HG03442 (cell line): ENCODE results near the gene BAIAP2L1.

Source experiments
- ATAC-seq: cut with Tn5 transposase; IDR thresholded peaks from one replicate; pipeline ENCODE4 v1.9.1; 2021; ENCODE audit warnings: mild to moderate bottlenecking, moderate library complexity; ENCODE audit not compliant: unreplicated experiment

Gene BAIAP2L1

DNA sequence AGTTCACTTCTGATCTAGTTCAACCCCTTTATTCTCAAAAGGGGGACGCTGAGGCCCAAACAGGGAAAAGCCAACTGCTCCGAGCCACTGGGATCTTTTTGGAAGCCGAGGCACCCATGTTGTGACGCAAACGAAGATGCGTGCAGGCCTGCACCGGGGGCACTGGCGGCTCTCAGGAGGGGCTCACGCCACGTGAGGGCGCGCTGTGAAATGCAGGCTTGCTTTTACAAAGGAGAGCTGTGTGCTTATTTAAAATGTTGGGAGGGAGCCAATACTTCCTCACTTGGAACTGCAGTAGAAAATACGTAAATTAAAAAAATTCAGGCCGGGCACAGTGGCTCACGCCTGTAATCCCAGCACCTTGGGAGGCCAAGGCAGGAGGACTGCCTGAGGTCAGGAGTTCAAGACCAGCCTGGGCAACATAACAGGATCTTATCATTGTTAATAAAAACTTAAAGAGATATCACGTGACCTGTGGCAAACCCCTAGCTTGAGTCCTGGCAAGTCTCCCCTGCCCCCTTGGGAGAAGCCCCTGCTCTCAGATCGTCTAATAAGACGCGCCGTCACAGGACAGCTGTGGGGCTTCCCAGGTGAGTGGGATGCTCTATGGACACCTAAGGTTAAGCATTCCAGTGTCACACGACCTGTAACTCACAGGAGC lies 103.1 kb downstream of the BAIAP2L1 start:
- no peak for ATAC-seq

DNA sequence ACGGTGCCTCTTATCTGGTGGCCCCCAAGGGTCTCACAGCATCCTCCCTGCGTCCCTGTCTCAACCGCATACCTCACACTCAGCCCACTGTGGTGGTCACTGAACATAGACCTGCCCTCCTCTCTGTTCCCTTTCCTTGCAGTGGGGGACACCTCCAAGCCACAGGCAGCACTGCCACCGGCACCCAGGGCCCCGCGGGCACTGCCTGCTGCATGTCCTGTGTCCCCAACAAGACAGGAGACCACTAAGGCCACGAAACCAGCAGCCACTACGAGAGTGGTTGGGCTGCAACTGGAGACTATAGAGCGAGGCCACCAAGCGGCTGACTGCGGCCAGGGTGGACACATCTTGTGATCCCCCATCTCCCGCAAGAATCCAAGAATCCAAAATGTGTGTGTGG lies 104.1 kb downstream of the BAIAP2L1 start:
- ATAC-seq, result no peak

DNA sequence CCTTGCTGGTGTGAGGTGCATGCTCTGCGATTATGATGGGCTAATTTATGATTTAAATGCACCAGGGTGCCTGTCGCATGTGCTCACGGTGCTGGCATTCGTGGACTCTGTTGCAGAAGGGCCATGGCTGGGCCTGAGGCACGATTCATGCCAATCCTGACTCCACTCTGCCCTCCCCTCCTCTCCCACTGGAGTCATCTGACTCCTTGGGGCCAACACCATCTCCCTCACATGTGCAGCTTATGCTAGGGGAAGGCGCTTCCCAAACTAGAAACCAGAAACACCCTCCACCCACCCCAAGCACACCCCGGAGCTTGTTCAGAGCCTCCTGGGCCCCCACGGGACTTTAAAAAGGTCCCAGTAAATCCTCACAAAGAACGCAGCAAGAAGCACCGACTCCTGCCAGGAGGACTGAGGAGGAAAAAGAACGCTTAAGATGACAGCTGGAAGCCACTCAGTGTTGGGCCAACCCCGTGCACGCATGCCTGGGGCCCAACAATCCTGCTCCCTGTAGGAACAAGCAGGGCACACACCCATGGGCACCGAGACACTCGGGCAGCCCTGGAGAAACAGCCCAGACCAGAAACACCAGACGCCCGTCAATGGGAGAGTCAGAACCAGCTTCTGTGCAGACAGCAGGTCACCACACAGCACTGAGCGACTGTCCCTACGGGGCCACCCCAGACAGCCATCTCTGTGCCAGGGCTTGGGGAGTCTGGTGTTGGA lies 105.3 kb downstream of the BAIAP2L1 start:
- ATAC-seq, result no peak

DNA sequence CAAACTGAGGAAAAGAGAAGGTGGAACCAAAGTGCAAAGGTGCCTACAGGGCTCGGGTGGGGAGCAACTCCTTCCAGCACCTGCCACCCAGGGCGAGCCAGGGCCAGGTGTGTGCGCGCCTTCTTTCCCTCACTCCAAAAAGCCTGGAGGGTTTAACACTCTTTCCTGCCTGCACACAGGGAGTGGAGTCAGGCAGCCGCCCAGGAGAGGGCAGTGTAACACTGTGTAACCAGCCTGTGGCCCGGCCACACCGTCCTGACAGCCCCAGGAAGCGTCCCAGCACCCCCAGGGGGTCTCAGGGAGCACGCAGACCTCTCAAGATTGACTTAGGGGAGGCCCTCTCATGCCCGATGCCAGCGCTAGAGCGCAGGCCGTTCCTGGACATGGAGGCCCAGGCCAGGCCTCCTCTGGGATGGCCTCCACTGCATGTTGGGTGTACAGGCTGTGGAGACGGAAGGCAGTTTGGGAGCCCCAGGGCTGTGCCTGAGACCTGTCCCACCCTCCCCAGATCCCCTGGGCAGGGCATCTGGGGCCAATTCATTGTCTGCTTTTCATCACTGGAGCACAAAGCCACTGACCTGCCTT lies 106.0 kb downstream of the BAIAP2L1 start:
- peak; percentile 49 for ATAC-seq

DNA sequence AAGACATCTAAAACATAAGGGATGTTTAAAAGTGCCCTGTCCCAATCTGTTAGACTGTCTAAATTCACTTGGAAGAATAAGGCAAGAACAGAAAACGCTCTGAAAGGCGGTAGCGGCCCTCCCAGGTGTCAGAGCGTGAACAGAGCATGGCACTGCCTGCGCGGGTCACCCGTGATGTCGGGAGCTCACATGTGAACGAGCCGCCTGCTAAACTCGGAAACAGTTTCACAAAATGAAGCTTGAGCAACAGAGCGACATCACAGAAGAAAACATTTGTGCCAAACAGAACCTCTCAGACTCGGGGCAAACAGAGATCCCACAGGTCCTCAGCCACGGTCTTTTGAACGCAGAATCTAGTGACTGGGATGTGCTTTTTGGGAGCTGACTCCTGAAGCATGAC lies 106.6 kb downstream of the BAIAP2L1 start:
- ATAC-seq, result no peak

DNA sequence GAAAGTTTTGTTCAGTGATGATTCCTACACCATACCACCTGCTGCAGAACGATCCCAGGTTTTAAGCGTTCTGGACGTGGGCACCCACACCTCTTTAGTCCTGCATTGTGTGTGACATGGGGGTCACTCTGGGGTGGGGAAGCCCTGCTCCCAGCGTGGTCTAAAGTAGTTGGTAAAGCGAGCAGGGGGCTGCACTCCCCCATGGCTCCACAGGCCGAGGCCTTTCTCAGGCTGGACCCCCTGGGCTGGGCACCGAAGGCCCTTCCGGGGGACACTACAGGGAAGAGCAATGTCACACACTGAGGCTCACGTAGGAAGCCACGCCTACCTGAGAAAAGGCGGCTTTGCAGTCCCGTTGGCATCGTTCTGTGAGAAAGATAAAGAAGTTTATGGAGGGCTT lies 107.1 kb downstream of the BAIAP2L1 start:
- ATAC-seq, result no peak

DNA sequence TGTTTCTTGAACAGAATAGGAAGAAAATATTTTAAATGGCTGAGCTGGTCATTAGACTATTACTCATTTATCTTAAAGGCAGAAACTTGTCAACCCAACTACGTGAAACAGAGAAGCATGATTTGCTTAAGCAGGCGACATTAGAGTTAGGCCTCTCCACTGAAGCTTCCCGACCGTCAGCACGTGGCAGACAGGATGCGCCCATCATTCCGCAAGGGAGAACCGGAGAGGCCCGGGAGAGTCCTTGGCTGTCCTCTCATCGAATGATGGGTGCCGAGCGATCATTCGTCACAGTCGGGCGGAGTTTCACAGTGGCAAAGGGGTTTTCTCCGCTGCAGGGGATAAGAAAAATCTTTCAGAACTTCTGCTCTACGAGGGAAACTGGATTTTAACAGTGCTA lies 107.6 kb downstream of the BAIAP2L1 start:
- no peak for ATAC-seq

DNA sequence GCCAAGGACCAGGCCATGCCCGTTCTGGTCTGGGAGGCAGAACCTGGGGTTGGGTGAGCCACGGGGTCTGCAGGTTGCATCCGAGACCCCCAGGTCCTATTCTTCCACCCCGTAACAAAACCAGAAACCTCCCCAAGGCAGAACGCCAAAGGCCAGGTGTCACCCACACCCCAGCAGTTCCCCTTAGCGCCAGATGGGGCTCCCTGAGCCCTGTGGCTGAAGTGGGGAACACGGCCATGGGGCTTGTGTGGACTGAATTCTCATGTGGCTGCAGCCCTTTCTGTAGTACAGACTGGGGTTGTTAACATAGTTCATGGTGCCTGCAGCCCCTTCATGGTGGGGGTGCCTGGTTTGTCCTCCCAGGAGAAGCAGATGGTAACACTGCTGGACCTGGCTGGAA lies 109.2 kb downstream of the BAIAP2L1 start:
- no peak for ATAC-seq

DNA sequence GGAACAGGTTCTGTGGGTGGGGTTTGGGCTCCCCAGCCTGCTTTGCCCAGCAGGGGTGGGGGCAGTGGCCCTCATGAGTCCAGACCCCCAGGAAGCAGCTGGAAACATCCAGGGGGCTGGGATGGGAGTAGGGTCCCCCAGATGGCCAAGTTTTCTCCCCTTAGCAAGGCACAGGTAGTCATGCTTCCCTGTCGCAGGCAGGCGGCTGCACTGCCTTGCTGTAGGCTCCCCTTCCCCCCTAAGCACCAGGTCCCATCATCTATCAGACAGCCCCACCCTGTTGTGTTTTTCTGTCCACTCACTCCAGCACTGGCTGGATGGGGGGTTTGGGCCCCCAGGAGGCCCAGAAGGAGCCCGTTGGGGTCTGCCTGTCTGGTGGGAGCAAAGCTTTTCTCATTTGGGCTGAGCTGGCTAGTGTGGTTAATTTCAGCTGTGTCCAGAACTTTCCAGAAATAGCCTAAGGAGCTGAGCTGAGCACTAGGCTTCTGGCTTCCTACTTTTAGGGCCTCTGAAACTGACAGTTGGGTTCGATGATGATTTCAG lies 111.5 kb downstream of the BAIAP2L1 start:
- no peak for ATAC-seq

DNA sequence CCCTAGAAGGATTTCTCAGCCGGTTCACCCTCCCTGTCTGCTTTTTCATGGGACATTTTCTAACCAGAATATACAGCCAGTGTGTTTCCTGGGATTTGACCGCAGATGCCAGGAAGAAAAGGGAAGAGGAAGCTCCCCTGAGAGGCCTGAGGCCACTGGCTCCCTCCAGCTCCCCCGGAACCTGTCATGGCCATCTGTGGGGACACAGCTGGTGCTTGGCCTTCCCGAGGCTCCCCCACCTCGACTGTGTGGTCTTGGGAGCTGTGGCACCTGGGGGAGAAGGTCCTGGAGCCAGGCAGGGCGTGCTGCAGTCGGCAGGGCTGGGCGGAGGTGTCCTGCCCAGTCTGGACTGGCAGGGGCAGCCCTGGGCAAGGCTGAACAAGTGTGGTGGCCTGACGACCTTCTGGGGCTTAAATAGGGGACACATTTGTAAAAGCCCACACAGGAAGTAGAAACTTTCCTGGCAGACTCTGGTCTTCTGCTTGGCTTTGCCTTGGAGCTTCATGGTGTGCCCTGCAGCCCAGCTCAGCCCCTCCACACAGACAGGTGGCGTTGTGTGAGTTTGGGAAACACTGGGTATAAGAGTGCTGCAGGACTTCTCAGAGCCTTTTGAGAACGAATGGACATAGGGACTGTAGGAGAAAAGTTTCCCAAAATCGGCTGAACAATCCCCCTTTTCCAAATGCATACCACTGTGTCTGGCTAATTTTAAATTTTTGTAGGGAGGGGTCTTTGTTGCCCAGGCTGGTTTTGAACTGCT lies 112.6 kb downstream of the BAIAP2L1 start:
- no peak for ATAC-seq

DNA sequence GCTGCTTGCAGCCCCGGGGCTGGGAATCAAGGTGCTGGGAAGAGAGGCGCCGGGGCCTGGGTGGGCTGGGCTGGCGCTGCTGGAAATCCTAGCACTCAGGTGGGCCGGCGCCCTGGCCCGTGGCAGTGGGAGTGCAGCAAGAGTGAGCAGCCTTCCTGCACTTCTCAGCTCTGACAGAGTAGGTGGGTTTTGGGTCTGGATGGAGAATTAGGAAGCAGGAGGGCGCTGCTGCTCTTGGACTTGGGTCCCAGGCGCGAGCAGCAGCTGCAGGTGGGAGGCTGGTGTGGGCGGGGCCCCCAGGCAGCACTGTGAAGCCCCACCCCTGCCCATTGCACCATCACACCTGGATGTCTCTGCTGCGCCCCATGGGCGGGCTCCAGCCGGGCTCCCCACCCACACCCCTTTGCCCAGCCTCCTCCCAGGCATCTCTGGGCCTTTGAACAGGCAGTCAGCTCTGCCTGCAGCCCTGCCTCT lies 113.4 kb downstream of the BAIAP2L1 start:
- no peak for ATAC-seq

DNA sequence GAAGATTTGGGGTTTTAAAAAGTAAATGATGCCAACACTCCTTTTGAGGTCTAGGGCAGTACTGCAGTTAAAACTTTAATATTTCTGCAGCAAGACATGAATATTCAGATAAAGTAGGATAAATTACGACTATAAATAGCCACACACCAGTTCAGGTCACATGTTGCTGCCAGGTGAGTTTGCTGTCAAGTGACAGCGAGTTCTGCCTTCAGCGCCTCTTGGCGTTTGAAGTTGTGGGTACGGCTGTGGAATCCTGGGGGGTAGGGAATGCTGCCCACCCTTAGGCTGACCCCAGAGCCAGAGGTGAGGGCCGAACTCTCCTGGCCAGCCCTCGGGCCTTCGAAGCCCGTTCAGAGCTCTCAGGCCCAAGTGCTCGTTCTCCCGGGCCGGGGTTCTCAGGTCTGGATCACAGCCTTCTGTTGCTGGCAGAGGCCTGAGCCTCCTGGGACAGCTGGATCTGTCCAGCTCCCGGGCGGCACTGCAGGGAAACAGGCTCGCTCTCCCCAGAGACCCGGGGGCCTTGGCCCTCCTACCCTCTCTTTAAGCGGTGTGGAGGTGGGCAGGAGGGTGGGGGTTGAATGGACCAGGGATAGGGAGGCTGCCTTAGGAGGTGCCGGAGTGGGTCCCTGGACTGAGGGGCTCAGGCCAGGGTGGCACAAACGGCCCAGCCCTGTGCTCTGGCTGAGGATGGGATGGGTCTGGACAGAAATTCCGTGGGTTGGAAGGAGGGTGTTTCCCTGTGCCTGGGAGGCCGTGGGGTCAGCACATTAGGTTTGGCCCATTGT lies 114.0 kb downstream of the BAIAP2L1 start:
- ATAC-seq, result no peak

DNA sequence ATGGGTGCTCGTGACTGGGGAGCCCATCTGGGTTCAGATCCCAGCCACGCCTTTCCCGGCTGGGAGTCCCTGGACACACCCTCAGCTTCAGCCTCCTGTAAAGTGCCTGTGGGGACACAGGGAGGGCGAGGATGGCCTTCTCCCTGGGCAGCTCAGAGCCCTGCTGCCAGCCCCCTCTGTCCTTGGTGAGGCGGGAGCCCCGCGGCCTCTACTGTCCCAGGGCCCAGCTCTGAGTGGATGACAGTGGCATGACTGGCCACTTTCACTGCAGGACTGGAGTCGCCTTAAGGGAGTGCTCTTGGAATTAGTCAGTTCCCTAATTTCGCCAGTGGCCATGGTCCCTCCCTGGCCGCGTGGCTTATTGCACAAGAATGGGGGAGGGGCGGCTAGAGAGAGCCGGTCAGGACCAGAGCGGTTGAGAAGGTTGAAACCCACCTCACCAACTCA lies 114.8 kb downstream of the BAIAP2L1 start:
- ATAC-seq, result no peak

DNA sequence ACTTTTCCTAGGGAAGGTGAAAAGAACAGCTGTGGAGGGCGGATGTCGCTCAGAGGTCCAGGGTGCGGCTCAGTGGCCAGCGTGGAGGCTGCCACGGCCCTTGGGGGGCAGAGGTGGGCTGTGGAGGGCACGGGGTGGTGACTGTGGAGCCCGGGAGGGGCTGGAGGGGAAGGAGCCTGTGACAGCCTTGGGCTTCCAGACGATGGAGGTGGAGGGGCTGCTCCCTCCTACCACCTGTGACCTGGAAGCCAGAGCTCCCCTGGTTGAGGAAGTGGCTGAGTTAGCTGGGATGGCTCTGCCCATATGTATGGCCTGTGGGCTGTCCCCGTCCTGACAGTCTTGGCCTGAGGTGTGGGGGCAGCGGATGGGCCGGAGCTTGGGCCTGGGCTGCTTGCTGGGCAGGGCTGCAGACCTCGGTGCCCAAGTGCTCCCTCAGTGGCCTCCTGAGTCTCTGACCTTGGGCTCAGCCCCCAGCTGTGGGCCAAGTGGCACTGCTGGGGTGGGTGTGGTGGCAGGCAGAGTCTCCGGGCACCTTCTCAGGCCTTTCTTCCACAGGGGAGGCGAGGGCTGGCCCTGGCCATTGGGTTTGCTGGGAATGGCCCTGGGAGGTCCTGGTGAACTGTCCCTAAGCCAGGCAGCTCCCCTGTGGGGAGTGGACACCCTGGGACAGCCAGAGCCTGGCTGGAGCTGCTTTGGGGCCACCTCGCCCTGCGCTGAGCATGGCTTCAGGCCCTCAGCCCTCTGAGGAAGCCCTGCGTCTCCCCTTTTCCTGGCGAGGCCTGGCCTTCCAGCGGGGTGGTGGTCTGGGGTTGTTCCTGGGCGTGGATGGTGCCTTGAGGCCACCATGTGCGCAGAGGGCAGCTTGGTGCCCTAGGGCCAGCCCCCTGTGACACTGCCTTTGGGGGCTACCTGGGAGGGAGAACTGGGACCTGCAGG lies 115.5 kb downstream of the BAIAP2L1 start:
- ATAC-seq, result no peak

DNA sequence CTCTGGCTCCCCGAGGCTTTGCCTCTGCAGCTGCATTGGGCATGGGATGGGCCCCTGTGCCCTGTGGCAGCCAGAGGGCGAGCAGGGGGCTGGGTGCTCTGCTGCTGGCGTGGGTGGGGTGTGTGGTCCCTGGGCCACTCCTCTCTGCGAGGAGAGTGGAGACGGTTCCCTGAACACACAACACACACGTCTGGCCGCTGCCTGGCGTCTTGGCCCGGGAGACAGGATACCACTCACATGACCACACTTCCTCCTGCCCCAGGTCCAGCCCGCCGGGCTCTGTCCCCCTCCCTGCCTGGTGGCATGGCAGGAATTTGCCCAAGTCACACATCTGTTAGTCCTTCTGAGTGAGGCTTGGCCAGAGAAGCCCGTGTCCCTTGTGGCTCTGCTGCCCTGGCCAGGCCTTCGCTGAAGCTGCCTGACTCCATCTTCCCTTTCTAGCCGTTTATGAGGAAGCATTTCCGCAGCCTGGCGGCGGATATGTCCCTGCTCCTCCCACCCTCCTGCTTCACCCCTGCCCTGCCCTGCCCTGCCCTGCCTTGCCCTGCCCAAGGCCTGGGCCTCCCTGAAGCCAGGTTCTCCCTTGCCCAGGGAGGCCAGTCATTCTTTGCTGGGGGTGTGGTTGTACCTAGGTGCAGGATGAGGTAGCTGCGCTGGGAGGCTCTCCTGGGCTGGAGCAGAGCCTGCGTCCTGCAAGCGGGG lies 116.4 kb downstream of the BAIAP2L1 start:
- no peak for ATAC-seq

DNA sequence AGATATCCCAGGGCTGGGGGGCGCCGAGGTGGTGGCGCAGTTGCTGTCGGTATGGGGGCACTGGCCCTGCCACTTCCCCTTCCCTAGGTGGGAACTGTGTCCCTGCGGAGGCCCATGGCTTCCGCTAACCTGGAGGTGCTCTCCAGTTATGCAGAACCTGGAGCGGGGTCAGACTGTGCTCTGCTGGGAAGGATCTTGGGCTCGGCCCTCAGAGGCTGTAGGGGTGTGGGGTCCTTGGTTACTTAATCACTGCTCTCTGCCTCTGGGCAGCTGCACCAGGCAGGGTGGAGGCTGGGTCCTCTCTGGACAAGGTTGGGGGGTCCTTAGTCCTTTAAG lies 117.0 kb downstream of the BAIAP2L1 start:
- no peak for ATAC-seq

DNA sequence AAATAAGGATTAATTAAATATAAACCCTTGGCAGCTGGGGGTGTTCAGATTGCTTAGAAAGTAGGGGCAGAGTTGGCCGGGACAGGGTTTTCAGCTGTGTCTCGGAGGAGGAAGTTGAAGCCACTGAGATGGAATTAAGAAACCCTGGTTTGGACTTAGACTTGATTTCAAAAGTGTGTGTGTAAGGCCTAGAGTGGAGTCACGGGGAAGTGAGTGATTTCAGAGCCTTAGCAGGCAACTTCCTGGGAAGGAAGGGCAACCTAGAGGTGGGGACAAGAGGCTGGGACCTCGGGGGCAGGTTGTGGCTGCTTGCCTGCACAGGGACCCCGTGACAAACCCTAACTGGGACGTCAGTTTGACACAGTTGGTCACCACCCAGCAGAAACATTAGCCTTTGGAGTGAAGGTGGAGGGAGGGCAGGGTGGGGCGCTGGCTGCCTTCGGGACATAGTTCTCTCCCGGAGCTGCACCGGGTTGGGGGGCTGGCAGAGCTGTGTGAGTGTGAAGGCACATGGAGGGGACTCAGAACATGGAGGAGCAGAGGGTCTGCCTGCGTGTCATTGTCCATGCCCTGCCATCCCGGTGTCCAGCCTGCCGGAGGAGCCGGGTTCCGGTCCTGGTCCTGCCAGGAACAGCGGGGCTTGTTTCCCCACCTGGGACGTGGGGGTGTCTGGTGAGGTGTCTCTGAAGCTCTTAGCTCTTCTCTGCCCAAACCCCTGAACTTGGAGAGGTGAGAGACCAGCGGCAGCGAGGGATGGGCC lies 117.6 kb downstream of the BAIAP2L1 start:
- ATAC-seq, result no peak

DNA sequence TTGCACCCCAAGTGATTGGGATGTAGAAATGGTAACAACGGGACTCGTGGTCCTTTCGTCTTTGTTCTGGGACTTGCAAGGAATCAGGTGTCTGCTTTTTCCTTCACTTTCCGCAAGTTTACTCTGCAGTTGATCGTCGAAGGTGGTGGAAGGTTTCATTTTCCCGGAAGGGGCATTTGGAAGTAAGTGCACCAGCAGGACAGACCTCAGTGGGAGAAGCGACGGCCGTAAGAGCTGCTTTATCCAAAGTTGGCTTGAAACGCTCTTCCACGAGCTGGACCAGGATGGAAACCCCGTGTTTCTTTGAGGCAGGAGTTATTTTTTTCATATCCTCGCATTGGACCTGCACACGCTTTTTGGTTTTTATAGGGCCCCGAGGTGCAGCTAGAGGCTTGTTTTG lies 118.2 kb downstream of the BAIAP2L1 start:
- ATAC-seq, result no peak
